ENCODE results near the gene EGLN1.

The EGLN1 gene

DNA sequence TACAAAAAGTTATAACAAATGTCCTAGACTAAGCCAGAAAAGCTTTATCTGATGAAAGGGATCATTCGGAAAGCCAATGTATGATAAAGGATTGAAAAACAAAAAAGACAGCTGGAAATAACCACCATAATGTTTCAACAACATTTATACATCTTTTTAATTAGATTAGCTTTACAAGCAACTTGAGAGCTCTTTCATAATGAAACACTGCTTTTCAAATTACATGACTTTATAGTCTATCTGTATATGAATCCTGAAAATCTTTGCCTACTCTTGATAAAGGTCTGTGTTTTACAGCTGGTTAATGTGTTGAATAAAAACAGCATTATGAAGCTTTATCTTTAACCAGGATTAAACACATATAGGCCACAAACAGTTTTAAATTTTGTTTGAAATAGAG lies 58.5 kb downstream of the EGLN1 start:
- H3K4me3 ChIP-seq (ENCODE audit: low read depth, low read length), result no peak overlapping the region
- no peaks in the 10 kb centered on the region for H3K27me3 ChIP-seq
- H3K9me3 ChIP-seq, result no peaks in the 10 kb centered on the region
- peaks cover 14% of the 10 kb centered on the region for H3K4me1 ChIP-seq
- H3K36me3 ChIP-seq, result no peaks in the 10 kb centered on the region; the same call in 1 of the 2 replicates
- no peak for DNase-seq
- TF ChIP-seq, protein P1, sequence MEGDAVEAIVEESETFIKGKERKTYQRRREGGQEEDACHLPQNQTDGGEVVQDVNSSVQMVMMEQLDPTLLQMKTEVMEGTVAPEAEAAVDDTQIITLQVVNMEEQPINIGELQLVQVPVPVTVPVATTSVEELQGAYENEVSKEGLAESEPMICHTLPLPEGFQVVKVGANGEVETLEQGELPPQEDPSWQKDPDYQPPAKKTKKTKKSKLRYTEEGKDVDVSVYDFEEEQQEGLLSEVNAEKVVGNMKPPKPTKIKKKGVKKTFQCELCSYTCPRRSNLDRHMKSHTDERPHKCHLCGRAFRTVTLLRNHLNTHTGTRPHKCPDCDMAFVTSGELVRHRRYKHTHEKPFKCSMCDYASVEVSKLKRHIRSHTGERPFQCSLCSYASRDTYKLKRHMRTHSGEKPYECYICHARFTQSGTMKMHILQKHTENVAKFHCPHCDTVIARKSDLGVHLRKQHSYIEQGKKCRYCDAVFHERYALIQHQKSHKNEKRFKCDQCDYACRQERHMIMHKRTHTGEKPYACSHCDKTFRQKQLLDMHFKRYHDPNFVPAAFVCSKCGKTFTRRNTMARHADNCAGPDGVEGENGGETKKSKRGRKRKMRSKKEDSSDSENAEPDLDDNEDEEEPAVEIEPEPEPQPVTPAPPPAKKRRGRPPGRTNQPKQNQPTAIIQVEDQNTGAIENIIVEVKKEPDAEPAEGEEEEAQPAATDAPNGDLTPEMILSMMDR (IDR thresholded peaks at IDR 0.05; ENCODE audit: low read depth, low read length), result no peak

DNA sequence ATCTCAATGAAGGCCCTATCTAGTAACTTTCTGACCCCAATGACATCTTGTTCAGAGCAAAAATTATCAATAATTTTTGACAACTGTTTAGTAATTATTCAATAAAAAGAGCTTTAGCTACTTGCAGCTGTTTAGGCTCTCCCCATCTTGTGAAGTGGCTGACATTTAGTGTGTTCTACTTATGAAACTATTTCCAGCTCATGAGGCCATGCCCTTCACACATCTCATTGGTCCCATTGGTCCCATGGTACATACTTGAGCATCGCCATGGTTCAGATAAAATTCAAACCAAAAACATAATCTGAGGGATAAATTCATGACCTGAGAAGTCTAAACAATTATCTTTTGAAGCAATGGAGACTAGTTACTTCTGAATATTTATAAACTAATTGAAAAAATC lies 59.8 kb downstream of the EGLN1 start:
- TF ChIP-seq, protein P1 (IDR thresholded peaks at IDR 0.05; ENCODE audit: low read depth, low read length), result no peak
- no peaks in the 10 kb centered on the region; the same call in 1 of the 2 replicates for H3K36me3 ChIP-seq
- H3K9me3 ChIP-seq, result no peaks in the 10 kb centered on the region
- no peak for DNase-seq
- no peak overlapping the region for H3K4me3 ChIP-seq (ENCODE audit: low read depth, low read length)
- H3K27me3 ChIP-seq, result no peaks in the 10 kb centered on the region
- peaks cover 18% of the 10 kb centered on the region for H3K4me1 ChIP-seq

- no peaks in the 10 kb centered on the region for H3K27me3 ChIP-seq
- TF ChIP-seq, protein P1 (IDR thresholded peaks at IDR 0.05; ENCODE audit: low read depth, low read length), result no peak
- no peaks in the 10 kb centered on the region for H3K36me3 ChIP-seq
- no peak overlapping the region for H3K4me3 ChIP-seq (ENCODE audit: low read depth, low read length)
- H3K4me1 ChIP-seq, result peaks cover 13% of the 10 kb centered on the region
- H3K9me3 ChIP-seq, result no peaks in the 10 kb centered on the region
- no peak for DNase-seq
These were observed 63.0 kb downstream of the EGLN1 start for GRCh38 chr1:231359113-231359512.

DNA sequence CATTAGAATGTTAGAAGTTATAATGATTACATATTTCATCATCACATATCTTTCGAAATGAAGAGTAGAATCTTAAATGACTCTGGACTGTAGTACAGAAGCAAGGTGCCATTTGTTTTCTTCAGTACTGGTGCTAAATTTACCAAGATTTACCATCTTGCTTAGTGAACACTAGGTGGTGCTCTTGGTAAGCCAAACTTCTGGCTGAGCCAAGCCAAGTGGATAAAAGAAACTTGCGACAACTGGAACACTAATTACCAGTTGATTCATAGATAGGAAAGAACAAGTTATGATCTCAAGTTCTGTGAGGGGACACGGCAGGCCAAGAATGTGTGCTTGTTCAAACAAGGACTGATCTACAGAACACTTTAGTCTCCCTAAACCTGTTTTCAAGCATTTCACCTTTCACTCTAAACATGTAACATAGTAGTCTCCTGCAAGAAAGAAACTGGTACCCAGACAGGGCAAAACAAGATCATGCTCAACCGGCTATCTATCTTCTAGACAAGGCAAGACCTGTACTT lies 64.2 kb downstream of the EGLN1 start:
- peaks cover 5% of the 10 kb centered on the region for H3K36me3 ChIP-seq
- H3K9me3 ChIP-seq, result no peaks in the 10 kb centered on the region

GRCh38 chr1:231357187-231357772 lies 64.8 kb downstream of the EGLN1 start:
- no peak for DNase-seq
- H3K27me3 ChIP-seq, result no peaks in the 10 kb centered on the region
- H3K9me3 ChIP-seq, result no peaks in the 10 kb centered on the region
- H3K36me3 ChIP-seq, result peaks cover 7% of the 10 kb centered on the region
- H3K4me3 ChIP-seq (ENCODE audit: low read depth, low read length), result no peak overlapping the region
- TF ChIP-seq, protein P1 (IDR thresholded peaks at IDR 0.05; ENCODE audit: low read depth, low read length), result no peak
- H3K4me1 ChIP-seq, result peaks cover 4% of the 10 kb centered on the region

More for the DNA sequence above, 64.2 kb downstream of the EGLN1 start:
- Histone ChIP-seq H3K4me3 (ENCODE audit: low read depth, low read length) (no peak overlapping the region), H3K4me1 (peaks cover 4% of the 10 kb centered on the region), H3K27me3 (no peaks in the 10 kb centered on the region)
- TF ChIP-seq, protein P1 (IDR thresholded peaks at IDR 0.05; ENCODE audit: low read depth, low read length), result peak; percentile 87
- peak; percentile 26 for DNase-seq

GRCh38 chr1:231355171-231355570 lies 66.9 kb downstream of the EGLN1 start:
- TF ChIP-seq, protein P1 (IDR thresholded peaks at IDR 0.05; ENCODE audit: low read depth, low read length), result no peak
- no peak for DNase-seq
- Histone ChIP-seq H3K27me3 (no peaks in the 10 kb centered on the region), H3K36me3 (peaks cover 14% of the 10 kb centered on the region), H3K4me3 (ENCODE audit: low read depth, low read length) (no peak overlapping the region), H3K4me1 (peaks cover 4% of the 10 kb centered on the region), H3K9me3 (no peaks in the 10 kb centered on the region)

Data from BE2C (cell line).